Tibial nerve (tissue), 4 donors: ENCODE measurements around the gene CLMN. TPM values are rescaled to one million over a fixed set of nuclear protein-coding genes. Genes with fewer than 3 reads are reported as not detected.
"Not testable (repeated sequence)": the region's sequence is repeated elsewhere in the genome, so short reads cannot be mapped to it uniquely, and the experiment has no call there.

Experiments
- DNase-seq, 2 donors: peaks; one replicate each; pipeline ENCODE4 v3.0.0-alpha.2; 2019; ENCODE audit warnings: low spot score in 2 of 2
- H3K27ac ChIP-seq, 4 donors: fragments of 200-600 bp; sonication (generic) in 3 of 4; one replicate each; pipeline ENCODE4 v1.5.1; 2017 to 2019; ENCODE audit warnings: mild to moderate bottlenecking in 1 of 4
- H3K27me3 ChIP-seq, 2 donors: fragments of 200-600 bp; sonication (generic) in 1 of 2; one replicate each; pipeline versions ENCODE4 v1.5.1 to v1.6.0; 2017 to 2019
- H3K36me3 ChIP-seq, 3 donors: fragments of 200-600 bp; sonication (generic); one replicate each; pipeline ENCODE4 v1.5.1; 2018 to 2019
- H3K4me1 ChIP-seq, 4 donors: fragments of 200-600 bp; sonication (generic) in 3 of 4; one replicate each; pipeline ENCODE4 v1.5.1; 2017 to 2019
- H3K4me3 ChIP-seq, 4 donors: fragments of 200-600 bp; sonication (generic) in 3 of 4; one replicate each; pipeline ENCODE4 v1.5.1; 2017 to 2019; ENCODE audit warnings: mild to moderate bottlenecking in 1 of 4, moderate library complexity in 1 of 4
- H3K9me3 ChIP-seq, 4 donors: fragments of 200-600 bp; sonication (generic) in 3 of 4; one replicate each; pipeline ENCODE4 v1.5.1; 2017 to 2019
- CTCF ChIP-seq, 5 experiments: fragments of 200-600 bp in 3 of 5; fragments of 450-650 bp in 2 of 5; sonication (generic) in 3 of 5; IDR thresholded peaks; one replicate each; pipeline ENCODE4 v1.5.1; 2016 to 2019; ENCODE audit warnings: antibody characterized with exemption in 5 of 5, mild to moderate bottlenecking in 3 of 5, moderate library complexity in 2 of 5
- EP300 ChIP-seq, 2 donors: sonication (generic); formaldehyde crosslinking; IDR thresholded peaks; one replicate each; pipeline ENCODE4 v1.6.1; 2017; ENCODE audit warnings: antibody characterized with exemption in 2 of 2, mild to moderate bottlenecking in 1 of 2
- POLR2A ChIP-seq, 2 donors: fragments of 450-650 bp; IDR thresholded peaks; one replicate each; pipeline ENCODE4 v1.6.1; 2017; ENCODE audit warnings: antibody characterized with exemption in 2 of 2, mild to moderate bottlenecking in 2 of 2, moderate library complexity in 2 of 2
- WGBS, 2 donors: methylation state at CpG; one replicate each; pipeline ENCODE4 v1.1.5; 2018; 5-methylcytosine and 5-hydroxymethylcytosine counted together
- total RNA-seq, 4 donors: library from RNA; depleted of rRNA; stranded (reverse); fragments of >200 nt; gene quantifications; one replicate each; pipeline ENCODE4 v1.1.0, GENCODE V29; 2016

The CLMN gene
- total RNA-seq, 4 donors from 2014 or later, result 31.2 to 49.8 (median 40.9) TPM

- Histone ChIP-seq H3K9me3 (no peaks in the 10 kb centered on the region), H3K27ac (no peak overlapping the region), H3K4me3 (no peak overlapping the region), H3K36me3 (no peaks in the 10 kb centered on the region), H3K4me1 (peaks cover 0 to 31% (median 20%) of the 10 kb centered on the region in 4 donors), H3K27me3 (no peaks in the 10 kb centered on the region)
- TF ChIP-seq POLR2A (IDR thresholded peaks at IDR 0.05), result no peak
- no peak for TF ChIP-seq EP300 (IDR thresholded peaks at IDR 0.05)
- TF ChIP-seq CTCF (IDR thresholded peaks at IDR 0.05), result no peak
- no peak for DNase-seq
- WGBS, 2 donors, result 62 to 89% methylated on average over 6 of the region's 6 CpGs
Measured at GRCh38 chr14:95287176-95287754, 32.4 kb downstream of the CLMN start.

- no peak for DNase-seq
- no peak overlapping the region for H3K4me3 ChIP-seq
- no peak overlapping the region for H3K27ac ChIP-seq
- no peaks in the 10 kb centered on the region for H3K27me3 ChIP-seq
- TF ChIP-seq EP300 (IDR thresholded peaks at IDR 0.05) (no peak), POLR2A (IDR thresholded peaks at IDR 0.05) (no peak), CTCF (IDR thresholded peaks at IDR 0.05) (no peak)
- no peaks in the 10 kb centered on the region for H3K36me3 ChIP-seq
- no peaks in the 10 kb centered on the region for H3K9me3 ChIP-seq
- H3K4me1 ChIP-seq, result peaks cover 0 to 31% (median 16%) of the 10 kb centered on the region in 4 donors
- 71 to 76% methylated on average over 5 of the region's 5 CpGs for WGBS, 2 donors
Measured at GRCh38 chr14:95286645-95287044, 33.1 kb downstream of the CLMN start.

GRCh38 chr14:95285566-95285965, 34.1 kb downstream of the CLMN start:
- no peak overlapping the region for H3K4me3 ChIP-seq
- H3K9me3 ChIP-seq, result no peaks in the 10 kb centered on the region
- H3K27me3 ChIP-seq, result no peaks in the 10 kb centered on the region
- TF ChIP-seq CTCF (IDR thresholded peaks at IDR 0.05) (no peak), EP300 (IDR thresholded peaks at IDR 0.05) (no peak), POLR2A (IDR thresholded peaks at IDR 0.05) (no peak)
- 70 to 84% methylated on average over 4 of the region's 4 CpGs for WGBS, 2 donors
- H3K4me1 ChIP-seq, result peaks cover 0 to 30% (median 5%) of the 10 kb centered on the region in 4 donors
- no peak for DNase-seq
- H3K36me3 ChIP-seq, result no peaks in the 10 kb centered on the region
- H3K27ac ChIP-seq, result no peak overlapping the region

GRCh38 chr14:95283802-95284201, 35.9 kb downstream of the CLMN start:
- H3K9me3 ChIP-seq, H3K27me3 ChIP-seq, H3K27ac ChIP-seq, H3K36me3 ChIP-seq, DNase-seq, H3K4me3 ChIP-seq: not testable (repeated sequence)
- WGBS, 2 donors, result 83 to 88% methylated on average over 3 of the region's 3 CpGs
- peaks cover 0 to 27% (median 4%) of the 10 kb centered on the region in 4 donors for H3K4me1 ChIP-seq

GRCh38 chr14:95282986-95283380, 36.7 kb downstream of the CLMN start:
- not testable (repeated sequence) for H3K4me3 ChIP-seq, DNase-seq, H3K27me3 ChIP-seq, H3K9me3 ChIP-seq, H3K36me3 ChIP-seq
- Histone ChIP-seq H3K4me1 (peaks cover 0 to 27% (median 5%) of the 10 kb centered on the region in 4 donors), H3K27ac (peak overlapping the region in 2 of 4 donors; percentile 18 to 76)
- WGBS, 2 donors, result 68% methylated on average over 5 of the region's 5 CpGs

GRCh38 chr14:95282354-95282985, 37.2 kb downstream of the CLMN start:
- Histone ChIP-seq H3K4me1 (peaks cover 0 to 27% (median 6%) of the 10 kb centered on the region in 4 donors), H3K4me3 (no peak overlapping the region), H3K27ac (peak overlapping the region in 2 of 4 donors; percentile 18 to 76), H3K27me3 (no peaks in the 10 kb centered on the region), H3K9me3 (no peaks in the 10 kb centered on the region), H3K36me3 (no peaks in the 10 kb centered on the region)
- no peak for TF ChIP-seq POLR2A (IDR thresholded peaks at IDR 0.05)
- TF ChIP-seq CTCF (IDR thresholded peaks at IDR 0.05), result no peak
- no peak for DNase-seq
- WGBS, 2 donors, result 30 to 41% methylated on average over 2 of the region's 2 CpGs
